ENCODE results near the gene TCEA3. TPM values are rescaled to one million over a fixed set of nuclear protein-coding genes. Genes with fewer than 3 reads are reported as not detected.

The TCEA3 gene
- polyA plus RNA-seq, 4 donors = 20.5 to 55.2 (median 32.4) TPM

Other genes starting within 250 kb of the TCEA3 start
- 10 to 100 TPM in 1 of 4 donors, 1 to 10 TPM in 2, under 1 TPM in 1; 0.21 to 11.3 (median 6.2) TPM for gene HTR1D, start 207.2 kb downstream of the TCEA3 start, polyA plus RNA-seq
- 100 to 1,000 TPM in 2 of 4 donors, 10 to 100 TPM in 2; 47.8 to 148 (median 78.2) TPM for gene HNRNPR, start 80.5 kb downstream of the TCEA3 start, polyA plus RNA-seq
- 10 to 100 TPM in 1 of 4 donors, 1 to 10 TPM in 3; 3.8 to 20.6 (median 4.5) TPM for gene ZNF436, start 54.9 kb downstream of the TCEA3 start, polyA plus RNA-seq
- gene ASAP3, start 59.4 kb upstream of the TCEA3 start, polyA plus RNA-seq = 10 to 100 TPM in 1 of 4 donors, 1 to 10 TPM in 3; 1.9 to 14.6 (median 5.4) TPM
- gene E2F2, start 106.5 kb upstream of the TCEA3 start, polyA plus RNA-seq = 1 to 10 TPM; 1.9 to 4.0 (median 2.5) TPM
- gene ID3, start 134.8 kb upstream of the TCEA3 start, polyA plus RNA-seq = 100 to 1,000 TPM in 3 of 4 donors, 10 to 100 TPM in 1; 78.1 to 157 (median 125) TPM

All from small intestine (tissue), 4 donors.